Kasumi-1 (cell line): ENCODE data around the gene TLX2.
A peak's percentile ranks its signal among the peaks of the same experiment; 100 is the strongest.

Experiments used
- DNase-seq, 2 experiments: peaks; one replicate each; lab custom pipeline; 2025; lab: John Stamatoyannopoulos, UW

The TLX2 gene

GRCh38 chr2:74511104-74511989 lies 2.9 kb upstream of the TLX2 start:
- no peak for DNase-seq

- no peak for DNase-seq
Measured at GRCh38 chr2:74512744-74513604, 1.3 kb upstream of the TLX2 start.

GRCh38 chr2:74513605-74514367 lies 464 bp upstream of the TLX2 start:
- DNase-seq: no peak

GRCh38 chr2:74515271-74515980 lies 1.2 kb downstream of the TLX2 start:
- DNase-seq: no peak

- DNase-seq: no peak
Measured at GRCh38 chr2:74515981-74516633, 1.9 kb downstream of the TLX2 start.

GRCh38 chr2:74516650-74517049 lies 2.4 kb downstream of the TLX2 start:
- DNase-seq: no peak

- DNase-seq: no peak
Measured at GRCh38 chr2:74522516-74522915, 8.3 kb downstream of the TLX2 start.

- no peak for DNase-seq
Measured at GRCh38 chr2:74524005-74524404, 9.8 kb downstream of the TLX2 start.

GRCh38 chr2:74524955-74525716 lies 10.9 kb downstream of the TLX2 start:
- no peak for DNase-seq

- DNase-seq: peak; percentile 68 to 75
Measured at GRCh38 chr2:74525717-74526648, 11.7 kb downstream of the TLX2 start, which contains the start of gene DQX1. DQX1 (minus strand) TSS chr2:74526231; CDS start chr2:74525729, 502 bp downstream.

- no peak for DNase-seq
Measured at GRCh38 chr2:74526649-74527230, 12.5 kb downstream of the TLX2 start.

- no peak for DNase-seq
Measured at GRCh38 chr2:74527741-74528140, 13.5 kb downstream of the TLX2 start.

GRCh38 chr2:74528600-74529356 lies 14.5 kb downstream of the TLX2 start:
- DNase-seq: no peak

GRCh38 chr2:74529357-74530238 lies 15.3 kb downstream of the TLX2 start, which contains the start of the genes AUP1 and HTRA2:
AUP1 (minus strand) TSS chr2:74529706; CDS start chr2:74529629, 77 bp downstream.
HTRA2 (plus strand) TSS chr2:74529933; CDS start chr2:74530007, 74 bp downstream.
- peak; percentile 97 for DNase-seq

- peak; percentile 51 to 54 for DNase-seq
Measured at GRCh38 chr2:74530239-74531187, 16.3 kb downstream of the TLX2 start.
